Nephron progenitor cell (in vitro differentiated cells): ENCODE results near the gene SLC17A8.
"Not testable (repeated sequence)": the region's sequence is repeated elsewhere in the genome, so short reads cannot be mapped to it uniquely, and the experiment has no call there.

Experiments used
- DNase-seq: peaks from one replicate; pipeline ENCODE4 v3.0.0; 2021
- H3K27ac Mint-ChIP-seq: 2 replicates; pipeline ENCODE4 v1.8.0; 2021; ENCODE audit warnings: mild to moderate bottlenecking, moderate library complexity, mixed read lengths
- H3K27me3 Mint-ChIP-seq: 2 replicates; pipeline ENCODE4 v1.8.0; 2021; ENCODE audit warnings: mild to moderate bottlenecking, low read depth, mixed read lengths; ENCODE audit not compliant: poor library complexity
- H3K36me3 Mint-ChIP-seq: 2 replicates; pipeline ENCODE4 v1.8.0; 2021; ENCODE audit warnings: low read depth, mixed read lengths
- H3K4me1 Mint-ChIP-seq: 2 replicates; pipeline ENCODE4 v1.8.0; 2021; ENCODE audit warnings: mixed read lengths
- H3K4me3 Mint-ChIP-seq: 2 replicates; pipeline ENCODE4 v1.8.0; 2021; ENCODE audit warnings: mild to moderate bottlenecking, moderate library complexity, mixed read lengths
- H3K9me3 Mint-ChIP-seq: 2 replicates; pipeline ENCODE4 v1.8.0; 2021; ENCODE audit warnings: mild to moderate bottlenecking, moderate library complexity, mixed read lengths
- TF ChIP-seq, protein P1 (sequence below): fragments of 200-600 bp; sonication (generic); IDR thresholded peaks from 2 replicates; pipeline ENCODE4 v1.5.0; 2021; ENCODE audit warnings: antibody characterized with exemption

Gene SLC17A8

GRCh38 chr12:100404769-100405407 lies 48.0 kb downstream of the SLC17A8 start:
- no peaks in the 10 kb centered on the region for H3K9me3 Mint-ChIP-seq
- H3K27me3 Mint-ChIP-seq: peaks cover 12% of the 10 kb centered on the region
- peaks cover 5% of the 10 kb centered on the region for H3K4me1 Mint-ChIP-seq
- no peak overlapping the region for H3K27ac Mint-ChIP-seq
- DNase-seq: peak; percentile 72
- TF ChIP-seq, protein P1, sequence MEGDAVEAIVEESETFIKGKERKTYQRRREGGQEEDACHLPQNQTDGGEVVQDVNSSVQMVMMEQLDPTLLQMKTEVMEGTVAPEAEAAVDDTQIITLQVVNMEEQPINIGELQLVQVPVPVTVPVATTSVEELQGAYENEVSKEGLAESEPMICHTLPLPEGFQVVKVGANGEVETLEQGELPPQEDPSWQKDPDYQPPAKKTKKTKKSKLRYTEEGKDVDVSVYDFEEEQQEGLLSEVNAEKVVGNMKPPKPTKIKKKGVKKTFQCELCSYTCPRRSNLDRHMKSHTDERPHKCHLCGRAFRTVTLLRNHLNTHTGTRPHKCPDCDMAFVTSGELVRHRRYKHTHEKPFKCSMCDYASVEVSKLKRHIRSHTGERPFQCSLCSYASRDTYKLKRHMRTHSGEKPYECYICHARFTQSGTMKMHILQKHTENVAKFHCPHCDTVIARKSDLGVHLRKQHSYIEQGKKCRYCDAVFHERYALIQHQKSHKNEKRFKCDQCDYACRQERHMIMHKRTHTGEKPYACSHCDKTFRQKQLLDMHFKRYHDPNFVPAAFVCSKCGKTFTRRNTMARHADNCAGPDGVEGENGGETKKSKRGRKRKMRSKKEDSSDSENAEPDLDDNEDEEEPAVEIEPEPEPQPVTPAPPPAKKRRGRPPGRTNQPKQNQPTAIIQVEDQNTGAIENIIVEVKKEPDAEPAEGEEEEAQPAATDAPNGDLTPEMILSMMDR: peak; percentile 72
- no peak overlapping the region for H3K4me3 Mint-ChIP-seq
- H3K36me3 Mint-ChIP-seq: no peaks in the 10 kb centered on the region

DNA sequence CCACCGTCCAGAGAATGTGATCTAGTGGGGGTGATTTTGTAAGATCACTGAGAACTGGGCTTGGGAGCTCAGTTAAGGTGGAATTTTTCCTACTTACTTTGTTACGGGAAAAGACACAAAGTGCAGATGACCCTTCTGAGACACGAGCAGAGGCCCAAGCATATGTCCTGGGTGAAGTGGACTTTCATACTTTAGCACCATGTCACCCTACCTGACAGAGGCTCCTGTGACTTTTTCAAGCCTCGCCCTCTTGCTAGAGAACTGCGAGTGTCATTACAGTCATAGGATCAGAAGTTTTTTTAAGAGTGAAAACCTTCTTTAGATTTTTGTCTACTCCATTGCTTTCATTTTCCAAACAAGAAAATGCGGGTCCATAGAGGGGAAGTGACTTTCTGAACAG lies 56.1 kb downstream of the SLC17A8 start:
- H3K27ac Mint-ChIP-seq: no peak overlapping the region
- no peaks in the 10 kb centered on the region for H3K9me3 Mint-ChIP-seq
- no peaks in the 10 kb centered on the region for H3K4me1 Mint-ChIP-seq
- no peak overlapping the region for H3K4me3 Mint-ChIP-seq
- H3K27me3 Mint-ChIP-seq: peaks cover 6% of the 10 kb centered on the region
- H3K36me3 Mint-ChIP-seq: no peaks in the 10 kb centered on the region
- DNase-seq: no peak
- TF ChIP-seq, protein P1: no peak

- TF ChIP-seq, protein P1: no peak
- no peak overlapping the region for H3K4me3 Mint-ChIP-seq
- H3K36me3 Mint-ChIP-seq: no peaks in the 10 kb centered on the region
- DNase-seq: no peak
- H3K4me1 Mint-ChIP-seq: no peaks in the 10 kb centered on the region
- H3K27ac Mint-ChIP-seq: no peak overlapping the region
- peaks cover 6% of the 10 kb centered on the region for H3K27me3 Mint-ChIP-seq
- no peaks in the 10 kb centered on the region for H3K9me3 Mint-ChIP-seq
Measured at GRCh38 chr12:100414739-100415138, 57.9 kb downstream of the SLC17A8 start.

- TF ChIP-seq, protein P1: no peak
- Mint-ChIP-seq H3K4me1 (no peaks in the 10 kb centered on the region), H3K4me3 (no peak overlapping the region), H3K27ac (no peak overlapping the region), H3K9me3 (peaks cover 12% of the 10 kb centered on the region), H3K27me3 (peaks cover 3% of the 10 kb centered on the region), H3K36me3 (no peaks in the 10 kb centered on the region)
- no peak for DNase-seq
Measured at GRCh38 chr12:100422646-100423045, 65.8 kb downstream of the SLC17A8 start.

- TF ChIP-seq, protein P1: no peak
- Mint-ChIP-seq H3K4me1 (no peaks in the 10 kb centered on the region), H3K9me3 (peaks cover 12% of the 10 kb centered on the region), H3K36me3 (no peaks in the 10 kb centered on the region), H3K27me3 (peaks cover 3% of the 10 kb centered on the region), H3K4me3 (no peak overlapping the region), H3K27ac (no peak overlapping the region)
- no peak for DNase-seq
Measured at GRCh38 chr12:100426145-100426544, 69.3 kb downstream of the SLC17A8 start.

GRCh38 chr12:100427078-100427477 lies 70.2 kb downstream of the SLC17A8 start:
- H3K4me3 Mint-ChIP-seq: no peak overlapping the region
- TF ChIP-seq, protein P1: no peak
- H3K27me3 Mint-ChIP-seq: peaks cover 3% of the 10 kb centered on the region
- peaks cover 12% of the 10 kb centered on the region for H3K9me3 Mint-ChIP-seq
- H3K36me3 Mint-ChIP-seq: no peaks in the 10 kb centered on the region
- H3K27ac Mint-ChIP-seq: no peak overlapping the region
- H3K4me1 Mint-ChIP-seq: no peaks in the 10 kb centered on the region
- DNase-seq: no peak

DNA sequence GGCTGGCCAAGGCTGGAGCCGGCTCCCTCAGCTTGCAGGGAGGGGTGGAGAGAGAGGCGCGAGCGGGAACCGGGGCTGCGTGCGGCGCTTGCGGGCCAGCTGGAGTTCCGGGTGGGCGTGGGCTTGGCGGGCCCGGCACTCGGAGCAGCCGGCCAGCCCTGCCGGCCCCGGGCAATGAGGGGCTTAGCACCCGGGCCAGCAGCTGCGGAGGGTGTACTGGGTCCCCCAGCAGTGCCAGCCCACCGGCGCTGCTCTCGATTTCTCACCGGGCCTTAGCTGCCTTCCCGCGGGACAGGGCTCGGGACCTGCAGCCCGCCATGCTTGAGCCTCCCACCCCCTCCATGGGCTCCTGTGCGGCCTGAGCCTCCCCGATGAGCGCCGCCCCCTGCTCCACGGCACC lies 73.4 kb downstream of the SLC17A8 start:
- not testable (repeated sequence) for H3K27me3 Mint-ChIP-seq, H3K4me1 Mint-ChIP-seq, H3K36me3 Mint-ChIP-seq, H3K9me3 Mint-ChIP-seq, H3K27ac Mint-ChIP-seq, DNase-seq, H3K4me3 Mint-ChIP-seq
